ENCODE results near the gene ATG2B. TPM values are rescaled to one million over a fixed set of nuclear protein-coding genes. Genes with fewer than 3 reads are reported as not detected.

Gene ATG2B
- total RNA-seq, 4 donors from 2014 or later: 28.4 to 55.1 (median 40.0) TPM

DNA sequence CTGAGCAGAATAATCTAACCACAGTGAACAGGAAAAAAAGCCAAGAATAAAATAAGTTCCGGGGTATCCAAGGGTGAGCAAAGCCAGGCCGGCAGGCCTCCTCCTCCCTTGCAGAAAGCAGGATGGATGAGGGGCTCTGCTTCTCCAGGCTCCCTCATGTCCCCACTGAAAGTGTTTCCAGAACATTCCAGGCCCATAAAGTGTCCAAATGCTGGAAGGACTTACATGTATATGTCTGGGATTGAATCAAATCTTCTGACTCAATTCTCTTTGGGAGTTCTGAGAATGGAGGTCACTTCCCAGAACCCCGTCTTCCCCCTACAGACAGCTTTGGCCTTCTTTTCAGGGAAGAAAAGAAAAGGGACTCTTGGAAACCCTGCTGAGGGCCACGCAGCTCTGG lies 132.1 kb downstream of the ATG2B start:
- intact Hi-C loops (cut with DNase I): no loop called here
- Histone ChIP-seq H3K27me3 (no peaks in the 10 kb centered on the region), H3K4me3 (replicated peaks in 1 of 3) (no peak overlapping the region), H3K27ac (no peak overlapping the region), H3K36me3 (no peaks in the 10 kb centered on the region), H3K9me3 (no peaks in the 10 kb centered on the region), H3K4me1 (no peaks in the 10 kb centered on the region)
- 81 to 82% methylated on average over 4 of the region's 4 CpGs for WGBS, 2 donors
- TF ChIP-seq, protein P1, sequence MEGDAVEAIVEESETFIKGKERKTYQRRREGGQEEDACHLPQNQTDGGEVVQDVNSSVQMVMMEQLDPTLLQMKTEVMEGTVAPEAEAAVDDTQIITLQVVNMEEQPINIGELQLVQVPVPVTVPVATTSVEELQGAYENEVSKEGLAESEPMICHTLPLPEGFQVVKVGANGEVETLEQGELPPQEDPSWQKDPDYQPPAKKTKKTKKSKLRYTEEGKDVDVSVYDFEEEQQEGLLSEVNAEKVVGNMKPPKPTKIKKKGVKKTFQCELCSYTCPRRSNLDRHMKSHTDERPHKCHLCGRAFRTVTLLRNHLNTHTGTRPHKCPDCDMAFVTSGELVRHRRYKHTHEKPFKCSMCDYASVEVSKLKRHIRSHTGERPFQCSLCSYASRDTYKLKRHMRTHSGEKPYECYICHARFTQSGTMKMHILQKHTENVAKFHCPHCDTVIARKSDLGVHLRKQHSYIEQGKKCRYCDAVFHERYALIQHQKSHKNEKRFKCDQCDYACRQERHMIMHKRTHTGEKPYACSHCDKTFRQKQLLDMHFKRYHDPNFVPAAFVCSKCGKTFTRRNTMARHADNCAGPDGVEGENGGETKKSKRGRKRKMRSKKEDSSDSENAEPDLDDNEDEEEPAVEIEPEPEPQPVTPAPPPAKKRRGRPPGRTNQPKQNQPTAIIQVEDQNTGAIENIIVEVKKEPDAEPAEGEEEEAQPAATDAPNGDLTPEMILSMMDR (IDR thresholded peaks at IDR 0.05): no peak
- TF ChIP-seq POLR2A (IDR thresholded peaks at IDR 0.05): no peak
- no peak for DNase-seq

DNA sequence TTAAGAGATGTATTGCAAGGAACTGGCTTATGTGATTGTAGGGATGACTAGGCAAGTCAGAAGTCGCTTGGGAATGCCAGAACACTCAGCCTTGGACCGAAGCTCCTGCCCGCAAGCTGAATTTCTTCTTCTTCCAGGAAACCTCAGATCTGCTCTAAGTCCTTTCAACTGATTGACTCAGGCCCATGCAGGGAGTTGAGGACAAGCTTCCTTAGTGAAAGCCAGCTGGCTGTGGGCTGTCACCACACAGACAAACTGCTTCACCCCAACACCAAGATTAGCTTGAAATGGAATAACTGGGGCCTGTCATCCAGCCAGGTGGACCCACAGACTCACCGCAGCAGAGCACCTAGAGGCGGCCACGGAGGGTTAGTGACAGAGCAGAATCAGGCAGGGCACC lies 133.8 kb downstream of the ATG2B start:
- H3K27me3 ChIP-seq: no peaks in the 10 kb centered on the region
- no peaks in the 10 kb centered on the region for H3K9me3 ChIP-seq
- no peaks in the 10 kb centered on the region for H3K36me3 ChIP-seq
- no peak for DNase-seq
- TF ChIP-seq POLR2A (IDR thresholded peaks at IDR 0.05): no peak
- TF ChIP-seq, protein P1 (IDR thresholded peaks at IDR 0.05): no peak
- WGBS, 2 donors: 93 to 94% methylated on average over 6 of the region's 6 CpGs
- no peaks in the 10 kb centered on the region for H3K4me1 ChIP-seq
- intact Hi-C loops (cut with DNase I): no loop called here
- H3K4me3 ChIP-seq (replicated peaks in 1 of 3): no peak overlapping the region
- no peak overlapping the region for H3K27ac ChIP-seq

Small RNA genes within 50 kb of the gene (small RNA-seq; reads per million reads assigned to genes)
- gene RNU2-33P: not detected

Other genes starting within 250 kb of the ATG2B start
- 1 to 10 TPM; 3.2 to 9.9 (median 5.3) TPM for gene BDKRB2, start 158.5 kb downstream of the ATG2B start, total RNA-seq
- gene BDKRB1, start 107.1 kb downstream of the ATG2B start, total RNA-seq: 1 to 10 TPM in 1 of 4 donors, under 1 TPM in 2, not detected in 1; 0.78 to 1.0 (median 0.94) TPM
- gene GSKIP, start 185 bp upstream of the ATG2B start, total RNA-seq: 10 to 100 TPM; 15.2 to 22.3 (median 19.7) TPM
- 10 to 100 TPM in 2 of 4 donors, 1 to 10 TPM in 2; 2.4 to 15.6 (median 10.0) TPM for gene AK7, start 28.8 kb upstream of the ATG2B start, total RNA-seq
- 100 to 1,000 TPM; 171 to 234 (median 174) TPM for gene PAPOLA, start 139.0 kb upstream of the ATG2B start, total RNA-seq

All from thyroid gland (tissue), 4 donors.